ENCODE measurements around the gene SMAD6. TPM values are rescaled to one million over a fixed set of nuclear protein-coding genes. Genes with fewer than 3 reads are reported as not detected.

The SMAD6 gene
- total and polyA plus RNA-seq, 2 donors (not counting 1 experiment from before 2014, with no cell fraction given) = 1.2 to 8.9 TPM

- H3K9me3 ChIP-seq (ENCODE audit: control insufficient read depth, insufficient read depth, low read depth, low read length) = no peaks in the 10 kb centered on the region
- H3K4me3 ChIP-seq (replicated peaks in 1 of 4; ENCODE audit: control extremely low read depth in 1 of 4, insufficient read depth in 1 of 4, low read depth in 3 of 4, low read length in 4 of 4) = no peak overlapping the region
- H3K36me3 ChIP-seq (ENCODE audit: control insufficient read depth, insufficient read depth, low read length) = no peaks in the 10 kb centered on the region
- no peak overlapping the region for H3K4me2 ChIP-seq (ENCODE audit: extremely low read depth, insufficient read depth, low read length)
- H3K4me1 ChIP-seq (ENCODE audit: control insufficient read depth, extremely low read depth, insufficient read depth, low read length) = peaks cover 9% of the 10 kb centered on the region
- H3K27ac ChIP-seq (ENCODE audit: insufficient read depth, low read length) = no peak overlapping the region
- TF ChIP-seq EZH2 (IDR thresholded peaks at IDR 0.05; ENCODE audit: low read length, missing control alignments) (no peak), CTCF (conservative IDR thresholded peaks at IDR 0.05 in 1 of 2, IDR thresholded peaks at IDR 0.05 in 1 of 2; ENCODE audit: low read depth in 1 of 2, low read length in 2 of 2) (no peak)
- no peaks in the 10 kb centered on the region for H3K27me3 ChIP-seq (ENCODE audit: control insufficient read depth, insufficient read depth, low read length)
- DNase-seq (ENCODE audit: low read depth in 2 of 2) = no peak
- no peak overlapping the region for H2AFZ ChIP-seq (ENCODE audit: low read length)
- H3K9ac ChIP-seq (ENCODE audit: insufficient read depth, low read length) = no peak overlapping the region
- no peaks in the 10 kb centered on the region for H3K79me2 ChIP-seq (ENCODE audit: control insufficient read depth, insufficient read depth, low read length)
- no peaks in the 10 kb centered on the region for H4K20me1 ChIP-seq (ENCODE audit: control insufficient read depth, extremely low read depth, insufficient read depth, low read length)
Observed at GRCh38 chr15:66722757-66723540, 20.9 kb downstream of the SMAD6 start.

GRCh38 chr15:66723826-66724731, 22.0 kb downstream of the SMAD6 start:
- H3K79me2 ChIP-seq (ENCODE audit: control insufficient read depth, insufficient read depth, low read length) = no peaks in the 10 kb centered on the region
- H3K4me2 ChIP-seq (ENCODE audit: extremely low read depth, insufficient read depth, low read length) = no peak overlapping the region
- no peaks in the 10 kb centered on the region for H3K27me3 ChIP-seq (ENCODE audit: control insufficient read depth, insufficient read depth, low read length)
- no peaks in the 10 kb centered on the region for H3K9me3 ChIP-seq (ENCODE audit: control insufficient read depth, insufficient read depth, low read depth, low read length)
- no peak overlapping the region for H2AFZ ChIP-seq (ENCODE audit: low read length)
- no peak overlapping the region for H3K27ac ChIP-seq (ENCODE audit: insufficient read depth, low read length)
- no peak overlapping the region for H3K9ac ChIP-seq (ENCODE audit: insufficient read depth, low read length)
- H4K20me1 ChIP-seq (ENCODE audit: control insufficient read depth, extremely low read depth, insufficient read depth, low read length) = no peaks in the 10 kb centered on the region
- H3K36me3 ChIP-seq (ENCODE audit: control insufficient read depth, insufficient read depth, low read length) = no peaks in the 10 kb centered on the region
- H3K4me1 ChIP-seq (ENCODE audit: control insufficient read depth, extremely low read depth, insufficient read depth, low read length) = peaks cover 13% of the 10 kb centered on the region
- H3K4me3 ChIP-seq (replicated peaks in 1 of 4; ENCODE audit: control extremely low read depth in 1 of 4, insufficient read depth in 1 of 4, low read depth in 3 of 4, low read length in 4 of 4) = no peak overlapping the region
- DNase-seq (ENCODE audit: low read depth in 2 of 2) = peak; percentile 50 to 67
- no peak for TF ChIP-seq EZH2 (IDR thresholded peaks at IDR 0.05; ENCODE audit: low read length, missing control alignments)
- no peak for TF ChIP-seq CTCF (conservative IDR thresholded peaks at IDR 0.05 in 1 of 2, IDR thresholded peaks at IDR 0.05 in 1 of 2; ENCODE audit: low read depth in 1 of 2, low read length in 2 of 2)

All from fibroblast of lung (primary cell).